Natural killer cell treated with Interleukin-12 subunit alpha and Interleukin-12 subunit beta and Interleukin-15 and Interleukin-18, amount 100 ng/mL, for 72 hours (primary cell): ENCODE data around the gene C9orf50. TPM values are rescaled to one million over a fixed set of nuclear protein-coding genes. Genes with fewer than 3 reads are reported as not detected.
"Not testable (repeated sequence)": the region's sequence is repeated elsewhere in the genome, so short reads cannot be mapped to it uniquely, and the experiment has no call there.

Experiments used
- ATAC-seq, 2 donors: fragments of 150-1000 bp; cut with Tn5 transposase in 1 of 2; sonication (Bioruptor Pico), chemical (Tn5 transposase) in 1 of 2; 2 replicates each; pipeline ENCODE4 v1.10.0; 2021
- DNase-seq: peaks from one replicate; pipeline ENCODE4 v3.0.0; 2022; ENCODE audit warnings: low spot score
- H3K27ac Mint-ChIP-seq, 2 donors: 1 replicate in 1 of 2; 2 replicates in 1 of 2; pipeline ENCODE4 v1.8.0; 2022; ENCODE audit warnings: mixed read lengths in 2 of 2, mild to moderate bottlenecking in 1 of 2, moderate library complexity in 1 of 2
- H3K27me3 Mint-ChIP-seq, 2 donors: 1 replicate in 1 of 2; 2 replicates in 1 of 2; pipeline ENCODE4 v1.8.0; 2022; ENCODE audit warnings: mixed read lengths in 2 of 2
- H3K36me3 Mint-ChIP-seq: one replicate; pipeline ENCODE4 v1.8.0; 2022; ENCODE audit warnings: mixed read lengths
- H3K4me1 Mint-ChIP-seq, 2 donors: 1 replicate in 1 of 2; 2 replicates in 1 of 2; pipeline ENCODE4 v1.8.0; 2022; ENCODE audit warnings: low read depth in 2 of 2, mixed read lengths in 2 of 2, mild to moderate bottlenecking in 1 of 2
- H3K4me3 Mint-ChIP-seq: one replicate; pipeline ENCODE4 v1.8.0; 2022; ENCODE audit warnings: mixed read lengths
- H3K9me3 Mint-ChIP-seq: 2 replicates; pipeline ENCODE4 v1.8.0; 2022; ENCODE audit warnings: mixed read lengths
- total RNA-seq, 2 donors: library from RNA; stranded (reverse); gene quantifications; one replicate each; pipeline ENCODE4 v1.2.3, GENCODE V29; 2022

C9orf50 gene, protein sequence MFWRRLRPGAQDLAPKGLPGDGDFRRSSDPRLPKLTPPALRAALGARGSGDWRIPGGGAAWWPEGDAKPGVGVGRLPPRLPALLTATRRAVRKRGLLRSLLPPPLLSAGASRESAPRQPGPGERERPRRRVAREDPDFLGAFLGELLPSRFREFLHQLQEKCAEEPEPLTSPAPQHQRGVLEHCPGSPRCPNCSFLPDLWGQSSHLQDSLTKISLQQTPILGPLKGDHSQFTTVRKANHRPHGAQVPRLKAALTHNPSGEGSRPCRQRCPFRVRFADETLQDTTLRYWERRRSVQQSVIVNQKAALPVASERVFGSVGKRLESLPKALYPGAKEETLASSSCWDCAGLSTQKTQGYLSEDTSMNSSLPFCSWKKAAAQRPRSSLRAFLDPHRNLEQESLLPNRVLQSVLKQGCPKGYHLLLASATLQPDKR
- not detected for total RNA-seq

DNA sequence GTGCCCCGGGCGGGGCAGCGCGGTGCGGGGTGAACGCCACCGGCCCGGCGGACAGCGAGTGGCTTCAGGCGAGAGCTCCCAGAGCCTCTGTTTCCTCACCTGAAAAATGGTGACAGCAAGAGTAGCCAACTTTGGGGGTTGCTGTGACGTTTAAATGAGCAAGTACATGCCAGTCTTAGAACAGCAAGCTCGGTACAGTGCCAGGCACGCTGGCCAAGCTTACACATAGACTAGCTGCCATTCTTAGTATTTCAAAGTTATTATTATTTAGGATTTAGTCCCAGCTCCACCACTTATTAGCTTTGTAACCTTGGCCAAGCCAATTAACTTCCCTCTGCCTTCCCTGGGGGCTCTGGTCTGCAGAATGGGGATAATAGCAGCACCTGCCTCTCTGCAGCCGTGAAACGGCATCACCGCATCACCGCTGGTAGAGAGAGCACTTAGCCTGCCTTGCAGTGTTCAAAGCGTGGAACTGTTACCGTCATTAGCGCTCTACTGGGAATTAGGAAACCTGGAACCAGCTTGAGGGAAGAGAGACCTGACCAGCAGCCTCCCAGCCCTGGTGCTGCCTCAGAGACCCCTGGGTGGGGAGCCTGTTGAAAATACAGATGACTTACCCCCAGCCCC lies at the start of gene C9orf50:
TSS of gene C9orf50 (minus strand) at position 433 of the 627 bp plus-strand sequence. CDS start 527 bp downstream, outside the sequence.
- H3K27me3 Mint-ChIP-seq: peaks cover 19 to 21% of the 10 kb centered on the region in 2 donors
- DNase-seq (no peak), ATAC-seq (no peak)
- H3K27ac Mint-ChIP-seq: no peak within 1 kb of the TSS
- no peak within 1 kb of the TSS for H3K4me3 Mint-ChIP-seq
- H3K36me3 Mint-ChIP-seq: no peaks in the 10 kb centered on the region
- H3K4me1 Mint-ChIP-seq: peaks cover 14 to 19% of the 10 kb centered on the region in 2 donors
- no peaks in the 10 kb centered on the region for H3K9me3 Mint-ChIP-seq

DNA sequence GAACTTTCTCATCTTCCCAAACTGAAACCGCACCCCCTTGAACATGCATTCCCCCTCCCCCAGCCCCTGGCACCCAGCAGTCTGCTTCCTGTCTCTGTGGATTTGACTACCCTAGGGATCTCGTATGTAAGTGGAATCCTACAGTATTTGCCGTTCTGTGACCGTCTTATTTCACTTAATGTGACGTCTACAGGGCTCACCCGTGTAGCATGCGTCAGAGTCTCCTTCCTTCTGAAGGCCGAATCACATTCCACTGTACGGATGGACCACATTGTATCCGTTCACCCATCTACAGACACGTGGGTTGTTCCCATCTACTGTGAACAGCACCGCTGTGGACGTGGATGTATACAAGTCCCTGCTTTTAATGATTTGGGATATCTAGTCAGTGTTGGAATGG lies 49.0 kb upstream of the C9orf50 start:
- Mint-ChIP-seq H3K4me3 (no peak overlapping the region), H3K27ac (no peak overlapping the region), H3K36me3 (no peaks in the 10 kb centered on the region), H3K4me1 (peaks cover 0 to under 1% of the 10 kb centered on the region in 2 donors), H3K9me3 (no peaks in the 10 kb centered on the region), H3K27me3 (peaks cover 0 to 9% of the 10 kb centered on the region in 2 donors)
- ATAC-seq: no peak
- no peak for DNase-seq

DNA sequence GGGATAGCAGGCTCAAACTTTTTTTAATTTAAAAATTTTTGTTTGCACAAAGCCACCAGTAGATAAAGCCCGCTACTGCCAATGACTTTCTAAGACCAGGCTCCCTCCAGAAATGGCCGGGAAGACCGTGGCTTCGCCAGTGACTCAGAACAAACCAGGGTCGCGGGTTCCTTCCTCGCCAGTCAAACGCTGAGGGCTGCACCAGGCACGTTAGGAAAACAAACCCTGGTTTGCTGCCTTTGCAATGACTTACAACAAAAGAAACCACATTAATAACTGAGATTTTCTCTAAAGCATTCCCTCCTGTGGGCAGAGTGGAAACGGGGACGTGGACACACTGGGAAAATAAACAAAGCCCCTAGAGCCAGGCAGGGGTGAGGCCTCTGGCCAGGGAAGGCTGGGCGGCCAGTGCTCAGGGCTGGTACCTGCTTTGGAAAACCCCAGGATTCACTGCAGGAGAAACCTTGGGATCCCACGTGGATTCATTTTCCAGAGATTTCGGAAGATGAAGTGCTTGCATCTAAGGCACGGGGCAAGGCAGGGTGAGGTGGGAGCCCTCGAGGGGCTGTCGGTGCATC lies 48.3 kb upstream of the C9orf50 start:
- H3K9me3 Mint-ChIP-seq: no peaks in the 10 kb centered on the region
- H3K4me1 Mint-ChIP-seq: peaks cover 0 to 4% of the 10 kb centered on the region in 2 donors
- H3K27me3 Mint-ChIP-seq: peaks cover 0 to 11% of the 10 kb centered on the region in 2 donors
- no peak overlapping the region for H3K27ac Mint-ChIP-seq
- ATAC-seq (no peak), DNase-seq (no peak)
- no peak overlapping the region for H3K4me3 Mint-ChIP-seq
- no peaks in the 10 kb centered on the region for H3K36me3 Mint-ChIP-seq

DNA sequence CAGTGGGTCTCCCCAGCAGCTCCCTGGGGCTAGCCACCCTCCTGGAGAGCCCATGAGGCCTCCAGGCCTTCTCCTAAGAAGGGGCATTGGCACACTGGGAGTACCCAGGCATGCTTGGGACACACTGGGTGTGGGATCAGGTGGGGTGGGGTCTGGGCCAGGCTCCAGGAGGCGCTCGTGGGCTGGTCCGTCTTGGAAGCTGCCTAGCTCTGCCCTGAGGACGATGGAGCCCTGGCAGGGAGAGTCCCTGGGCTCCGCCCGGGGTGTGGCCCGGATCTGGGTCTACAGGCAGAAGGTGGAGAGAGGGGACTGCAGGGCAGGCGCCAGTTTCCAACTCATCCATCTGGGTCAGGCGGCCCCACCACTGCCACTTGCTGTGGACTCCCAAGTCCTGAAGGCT lies 46.9 kb upstream of the C9orf50 start:
- Mint-ChIP-seq H3K9me3 (no peaks in the 10 kb centered on the region), H3K27me3 (peaks cover 0 to 11% of the 10 kb centered on the region in 2 donors), H3K27ac (no peak overlapping the region), H3K36me3 (no peaks in the 10 kb centered on the region), H3K4me1 (peaks cover 0 to 4% of the 10 kb centered on the region in 2 donors), H3K4me3 (no peak overlapping the region)
- DNase-seq (no peak), ATAC-seq (peak; percentile 11 to 12)

DNA sequence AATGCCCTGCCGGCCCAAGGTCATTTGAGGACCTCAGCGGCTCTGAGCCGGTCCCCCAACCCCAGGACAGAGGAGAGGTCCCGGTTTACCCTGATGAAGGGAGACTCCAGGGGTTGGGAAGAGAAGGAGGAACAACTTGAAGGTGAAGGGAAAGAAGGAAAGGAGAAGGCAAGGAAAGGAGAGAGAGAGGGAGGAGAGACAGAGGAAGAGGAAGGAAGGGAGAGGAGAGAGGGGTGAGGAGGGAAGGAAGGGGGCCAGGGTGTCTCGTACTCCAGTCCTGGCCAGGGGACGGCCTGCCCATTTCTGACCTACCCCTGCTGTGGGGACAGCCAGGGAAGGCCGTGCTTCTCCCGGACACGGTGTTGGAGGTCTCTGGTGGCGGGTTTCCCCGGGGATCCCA lies 46.5 kb upstream of the C9orf50 start:
- Mint-ChIP-seq H3K27ac (no peak overlapping the region), H3K4me3 (no peak overlapping the region), H3K9me3 (no peaks in the 10 kb centered on the region), H3K36me3 (no peaks in the 10 kb centered on the region), H3K27me3 (peaks cover 0 to 8% of the 10 kb centered on the region in 2 donors), H3K4me1 (peaks cover 0 to 4% of the 10 kb centered on the region in 2 donors)
- DNase-seq (no peak), ATAC-seq (peak in 1 of 2 donors; percentile 5)

DNA sequence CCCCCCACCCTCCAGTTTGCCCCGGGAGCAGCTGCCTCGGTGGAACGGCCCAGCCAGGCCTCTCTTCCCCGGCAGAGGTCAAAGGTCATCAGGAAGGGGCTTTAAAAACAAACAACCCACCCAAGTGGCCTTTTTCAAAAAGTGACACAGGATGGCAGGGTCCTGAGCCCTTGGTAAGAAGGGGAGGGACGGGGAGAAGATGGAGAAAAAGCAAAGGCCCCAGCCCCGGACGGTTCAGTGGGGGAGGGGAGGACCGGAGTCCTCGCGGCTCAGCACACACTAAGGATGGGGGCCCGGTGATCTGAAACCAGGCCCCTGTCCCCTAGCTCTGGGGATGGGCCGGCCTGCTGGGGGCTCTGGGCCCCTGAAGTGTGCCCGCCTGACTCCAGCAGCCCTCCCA lies 45.7 kb upstream of the C9orf50 start:
- Mint-ChIP-seq H3K4me1 (peaks cover 0 to 4% of the 10 kb centered on the region in 2 donors), H3K9me3 (no peaks in the 10 kb centered on the region), H3K36me3 (no peaks in the 10 kb centered on the region), H3K27ac (no peak overlapping the region), H3K27me3 (peaks cover 0 to 8% of the 10 kb centered on the region in 2 donors), H3K4me3 (no peak overlapping the region)
- DNase-seq (no peak), ATAC-seq (no peak)

DNA sequence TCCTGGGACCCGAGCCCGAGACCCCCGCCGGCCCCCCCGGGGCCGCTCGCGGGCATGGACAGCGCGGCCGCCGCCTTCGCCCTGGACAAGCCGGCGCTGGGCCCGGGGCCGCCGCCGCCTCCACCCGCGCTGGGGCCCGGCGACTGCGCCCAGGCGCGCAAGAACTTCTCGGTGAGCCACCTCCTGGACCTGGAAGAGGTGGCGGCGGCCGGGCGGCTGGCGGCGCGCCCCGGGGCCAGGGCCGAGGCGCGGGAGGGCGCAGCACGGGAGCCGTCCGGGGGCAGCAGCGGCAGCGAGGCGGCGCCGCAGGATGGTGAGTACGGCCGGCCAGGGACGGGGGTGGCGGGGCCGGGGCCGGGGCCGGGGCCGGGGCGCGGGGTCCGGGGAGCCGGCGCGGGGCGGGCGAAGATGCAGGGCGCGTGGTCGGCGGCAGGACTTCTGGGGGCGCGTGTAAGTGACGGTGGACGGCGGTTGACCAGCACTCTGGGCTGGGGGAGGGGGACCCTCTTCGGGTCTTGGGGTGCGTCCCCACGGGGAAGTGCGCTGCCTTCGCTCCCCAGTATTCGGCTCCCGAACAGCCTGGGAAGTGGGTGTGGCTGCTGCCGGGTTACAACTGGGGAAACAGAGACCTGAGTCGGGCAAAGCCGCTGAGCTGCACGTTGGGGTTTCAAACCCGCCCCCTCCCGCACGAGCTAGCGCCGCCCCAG lies 45.1 kb upstream of the C9orf50 start:
- Mint-ChIP-seq H3K27me3 (peaks cover 0 to 8% of the 10 kb centered on the region in 2 donors), H3K36me3 (no peaks in the 10 kb centered on the region), H3K9me3 (no peaks in the 10 kb centered on the region), H3K4me3 (no peak overlapping the region), H3K4me1 (peaks cover 0 to 4% of the 10 kb centered on the region in 2 donors), H3K27ac (no peak overlapping the region)
- ATAC-seq (peak in 1 of 2 donors; percentile 20), DNase-seq (no peak)

DNA sequence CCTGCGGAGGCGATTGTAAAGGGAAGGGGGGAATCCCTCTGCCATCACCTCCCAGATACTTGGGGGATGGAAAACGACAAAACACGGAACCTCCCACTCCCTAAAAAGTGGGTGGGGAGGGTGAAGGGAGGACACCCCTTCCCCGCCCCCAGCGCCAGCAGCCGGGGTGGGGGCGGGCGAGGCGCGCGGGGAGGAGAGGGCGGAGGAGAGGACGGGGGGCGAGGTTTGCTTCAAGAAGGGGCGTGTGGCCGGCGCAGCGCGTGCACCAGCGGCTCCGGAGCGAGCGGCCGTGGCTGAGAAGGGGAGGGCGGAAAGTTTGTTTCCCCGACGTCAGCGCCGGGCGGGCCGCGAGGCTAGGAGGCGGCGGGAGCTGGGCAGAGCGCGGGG lies 44.5 kb upstream of the C9orf50 start, which contains the start of gene PRRX2:
TSS of gene PRRX2 (plus strand) at position 259 of the 387 bp plus-strand sequence. CDS start 221 bp downstream, outside the sequence.
- ATAC-seq (peak; percentile 31 to 56), DNase-seq (no peak)
- peaks cover 0 to 8% of the 10 kb centered on the region in 2 donors for H3K27me3 Mint-ChIP-seq
- H3K4me3 Mint-ChIP-seq: peak within 1 kb of the TSS; percentile 71
- peaks cover 0 to 4% of the 10 kb centered on the region in 2 donors for H3K4me1 Mint-ChIP-seq
- H3K9me3 Mint-ChIP-seq: no peaks in the 10 kb centered on the region
- H3K36me3 Mint-ChIP-seq: no peaks in the 10 kb centered on the region
- H3K27ac Mint-ChIP-seq: no peak within 1 kb of the TSS

DNA sequence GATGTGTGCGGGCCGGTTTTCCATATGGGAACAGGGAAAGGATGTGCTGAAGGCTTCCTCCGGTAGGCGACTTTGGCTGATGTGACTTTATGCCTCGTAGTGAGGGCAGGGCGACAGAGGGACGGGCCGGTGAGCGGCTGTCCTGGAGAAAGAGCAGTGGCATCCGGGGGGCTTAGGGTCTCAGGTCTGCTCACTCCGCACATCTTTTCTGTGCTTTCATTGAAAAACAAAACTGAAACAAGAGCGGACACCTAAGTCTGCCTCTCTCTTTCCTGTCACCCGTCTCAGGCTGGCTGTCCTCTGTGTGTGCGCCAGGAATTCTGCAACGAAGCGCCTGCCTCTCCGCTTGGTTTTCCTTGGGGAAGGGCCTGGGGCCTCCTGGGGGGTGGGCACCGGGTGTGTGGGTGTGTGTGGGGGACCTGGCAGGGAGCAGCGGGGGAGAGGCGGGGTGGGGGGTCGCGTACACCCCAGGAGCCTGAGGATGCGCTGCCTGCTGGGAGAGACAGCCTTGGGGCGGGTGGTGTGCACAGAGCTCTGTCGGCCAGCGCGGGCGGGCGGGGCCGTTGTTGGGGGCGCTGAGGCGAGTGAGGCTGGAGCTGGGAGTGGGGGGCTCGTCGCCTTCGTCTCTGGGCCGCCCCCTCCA lies 44.0 kb upstream of the C9orf50 start:
- ATAC-seq (no peak), DNase-seq (no peak)
- no peaks in the 10 kb centered on the region for H3K36me3 Mint-ChIP-seq
- H3K27me3 Mint-ChIP-seq: peaks cover 0 to 7% of the 10 kb centered on the region in 2 donors
- H3K4me3 Mint-ChIP-seq: peak overlapping the region; percentile 71
- no peaks in the 10 kb centered on the region for H3K9me3 Mint-ChIP-seq
- peaks cover 0 to 4% of the 10 kb centered on the region in 2 donors for H3K4me1 Mint-ChIP-seq
- H3K27ac Mint-ChIP-seq: no peak overlapping the region

DNA sequence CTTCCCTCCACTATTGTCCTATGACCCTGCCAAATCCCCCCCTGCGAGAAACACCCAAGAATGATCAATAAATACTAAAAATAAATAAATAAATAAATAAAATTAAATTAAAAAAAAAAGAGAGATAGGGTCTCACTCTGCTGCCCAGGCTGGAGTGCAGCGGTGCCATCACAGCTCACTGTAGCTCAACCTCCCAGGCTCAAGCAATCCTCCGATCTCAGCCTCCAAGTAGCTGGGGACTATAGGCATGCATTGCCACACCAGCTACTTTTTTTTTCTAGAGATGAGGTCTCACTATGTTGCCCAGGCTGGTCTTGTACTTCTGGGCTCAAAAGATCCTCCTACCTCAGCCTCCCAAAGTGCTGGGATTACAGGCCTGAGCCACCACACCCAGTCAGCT lies 41.3 kb upstream of the C9orf50 start:
- not testable (repeated sequence) for H3K4me3 Mint-ChIP-seq, H3K36me3 Mint-ChIP-seq, H3K4me1 Mint-ChIP-seq, H3K9me3 Mint-ChIP-seq, DNase-seq, H3K27me3 Mint-ChIP-seq, ATAC-seq, H3K27ac Mint-ChIP-seq

DNA sequence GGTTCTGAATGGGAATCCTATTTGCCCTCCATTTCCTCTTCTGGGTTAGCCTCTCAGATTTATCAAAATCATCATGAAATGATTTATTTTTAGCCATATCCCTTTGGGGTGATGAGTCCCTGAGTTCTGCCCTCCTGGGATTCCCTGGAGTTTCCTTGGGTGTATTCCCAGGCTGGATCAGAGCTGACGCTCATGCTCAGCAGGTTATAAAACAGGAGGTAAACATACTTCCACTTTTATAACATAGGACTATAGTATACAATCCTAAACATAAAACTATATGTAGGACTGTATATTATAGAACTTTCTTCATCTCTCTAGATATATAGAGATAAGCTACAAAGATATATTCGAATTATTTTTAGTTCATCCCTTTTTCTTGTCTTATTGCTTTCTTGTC lies 40.1 kb upstream of the C9orf50 start:
- ATAC-seq: no peak
- H3K27ac Mint-ChIP-seq: no peak overlapping the region
- H3K9me3 Mint-ChIP-seq: no peaks in the 10 kb centered on the region
- no peak overlapping the region for H3K4me3 Mint-ChIP-seq
- no peaks in the 10 kb centered on the region for H3K36me3 Mint-ChIP-seq
- DNase-seq: no peak
- peaks cover 0 to 4% of the 10 kb centered on the region in 2 donors for H3K4me1 Mint-ChIP-seq
- peaks cover 0 to 4% of the 10 kb centered on the region in 2 donors for H3K27me3 Mint-ChIP-seq

DNA sequence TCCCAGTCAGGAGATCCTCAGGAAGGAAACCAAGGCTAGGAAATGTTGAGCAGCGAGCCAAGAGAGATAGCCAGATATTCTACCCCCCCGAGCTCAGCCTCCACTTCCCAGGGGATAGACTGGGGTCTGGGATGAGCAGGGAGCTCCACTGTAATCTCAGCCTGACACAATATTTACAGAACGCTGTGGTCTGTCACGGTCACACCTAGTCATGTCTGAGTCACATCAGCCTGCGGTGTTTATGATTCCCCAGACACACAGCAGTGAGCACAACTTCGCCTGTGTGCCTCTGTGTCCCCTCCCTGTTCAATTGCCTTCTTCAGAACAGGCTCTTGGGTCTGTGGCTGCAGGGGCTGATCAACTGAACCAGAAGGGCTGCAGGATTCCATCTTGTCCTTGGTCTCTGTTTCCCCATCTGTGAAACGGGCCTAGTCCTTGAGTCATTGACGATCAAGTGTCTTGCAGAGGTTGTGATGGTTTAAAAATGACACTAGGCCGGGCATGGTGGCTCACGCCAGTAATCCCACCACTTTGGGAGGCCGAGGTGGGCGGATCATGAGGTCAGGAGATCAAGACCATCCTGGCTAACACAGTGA lies 36.0 kb upstream of the C9orf50 start:
- Mint-ChIP-seq H3K36me3 (no peaks in the 10 kb centered on the region), H3K9me3 (no peaks in the 10 kb centered on the region), H3K4me1 (no peaks in the 10 kb centered on the region), H3K4me3 (no peak overlapping the region), H3K27ac (no peak overlapping the region), H3K27me3 (peaks cover 0 to 4% of the 10 kb centered on the region in 2 donors)
- DNase-seq: no peak
- peak; percentile 60 to 84 for ATAC-seq

DNA sequence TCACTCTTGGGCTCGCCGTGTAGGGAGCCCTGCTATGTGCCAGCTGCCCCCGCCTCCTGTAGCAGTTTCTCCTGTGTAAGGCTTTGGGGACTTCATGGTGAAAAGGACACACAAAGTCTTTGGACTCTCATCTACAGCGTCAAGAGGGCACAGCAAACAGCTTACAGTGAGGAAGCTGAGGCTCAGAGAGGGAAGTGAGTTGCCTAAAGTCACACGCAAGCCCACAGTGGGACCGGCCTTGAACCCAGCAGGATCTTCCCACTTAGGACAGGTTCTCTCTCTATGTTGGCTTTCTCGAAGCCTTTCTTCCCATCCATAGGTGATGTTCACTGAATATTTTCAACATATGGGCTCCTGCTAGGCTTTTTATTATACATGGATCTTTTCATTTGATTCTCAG lies 34.8 kb upstream of the C9orf50 start:
- no peaks in the 10 kb centered on the region for H3K4me1 Mint-ChIP-seq
- H3K27me3 Mint-ChIP-seq: peaks cover 0 to 4% of the 10 kb centered on the region in 2 donors
- DNase-seq (no peak), ATAC-seq (no peak)
- H3K4me3 Mint-ChIP-seq: no peak overlapping the region
- H3K9me3 Mint-ChIP-seq: no peaks in the 10 kb centered on the region
- H3K27ac Mint-ChIP-seq: peak overlapping the region in 1 of 2 donors; percentile 22
- no peaks in the 10 kb centered on the region for H3K36me3 Mint-ChIP-seq
